Neuronal stem cell (in vitro differentiated cells): Measurements from ENCODE around the gene GPRC5A.

Source experiments
- DNase-seq: peaks from one replicate; pipeline ENCODE4 v3.0.0-alpha.2; 2013; ENCODE audit warnings: low spot score
- H2AFZ ChIP-seq: one replicate; pipeline ENCODE4 v1.6.1; 2013; ENCODE audit warnings: mild to moderate bottlenecking, low read length, inconsistent platforms
- H2AK5ac ChIP-seq: 2 replicates; pipeline ENCODE4 v1.6.1; 2013; ENCODE audit warnings: low read depth, mild to moderate bottlenecking, inconsistent platforms, low read length, moderate library complexity, mixed read lengths
- H2BK120ac ChIP-seq: 2 replicates; pipeline ENCODE4 v1.6.1; 2013; ENCODE audit warnings: low read depth, mild to moderate bottlenecking, inconsistent platforms, low read length, moderate library complexity, mixed read lengths
- H2BK12ac ChIP-seq: one replicate; pipeline ENCODE4 v1.6.1; 2013; ENCODE audit warnings: low read length, inconsistent platforms
- H2BK15ac ChIP-seq: 2 replicates; pipeline ENCODE4 v1.6.1; 2013; ENCODE audit warnings: mild to moderate bottlenecking, low read length, inconsistent platforms, mixed read lengths
- H2BK5ac ChIP-seq: one replicate; pipeline ENCODE4 v1.6.1; 2013; ENCODE audit warnings: inconsistent platforms, mild to moderate bottlenecking, low read length, moderate library complexity
- H3K14ac ChIP-seq: one replicate; pipeline ENCODE4 v1.6.1; 2013; ENCODE audit warnings: low read length, inconsistent platforms
- H3K18ac ChIP-seq: 2 replicates; pipeline ENCODE4 v1.6.1; 2013; ENCODE audit warnings: low read length, inconsistent platforms
- H3K23ac ChIP-seq: 2 replicates; pipeline ENCODE4 v1.6.1; 2013; ENCODE audit warnings: low read depth, mild to moderate bottlenecking, mixed read lengths, low read length, inconsistent platforms; ENCODE audit not compliant: poor library complexity
- H3K27ac ChIP-seq: replicated peaks from 3 replicates; pipeline ENCODE4 v1.5.1; 2013; ENCODE audit warnings: low read length, inconsistent platforms
- H3K27me3 ChIP-seq, 3 experiments: 2 replicates each; pipeline ENCODE4 v1.6.1; 2013; ENCODE audit warnings: low read length in 3 of 3, mild to moderate bottlenecking in 2 of 3, inconsistent platforms in 1 of 3, low read depth in 1 of 3, mixed read lengths in 1 of 3, moderate library complexity in 1 of 3; ENCODE audit not compliant: control insufficient read depth in 3 of 3, insufficient read depth in 3 of 3
- H3K36me3 ChIP-seq, 2 donors: replicated peaks in 1 of 2; 2 replicates each; pipeline ENCODE4 v1.6.1; 2013; ENCODE audit warnings: low read length in 2 of 2; ENCODE audit not compliant: control insufficient read depth in 2 of 2, insufficient read depth in 2 of 2
- H3K4ac ChIP-seq: 2 replicates; pipeline ENCODE4 v1.6.1; 2013; ENCODE audit warnings: inconsistent platforms, mild to moderate bottlenecking, low read length, moderate library complexity
- H3K4me1 ChIP-seq, 2 donors: 1 replicate in 1 of 2; 2 replicates in 1 of 2; pipeline ENCODE4 v1.6.1; 2013; ENCODE audit warnings: low read length in 2 of 2, low read depth in 1 of 2; ENCODE audit not compliant: control insufficient read depth in 2 of 2, insufficient read depth in 1 of 2
- H3K4me2 ChIP-seq: one replicate; pipeline ENCODE4 v1.6.1; 2013; ENCODE audit warnings: mild to moderate bottlenecking, low read length, inconsistent platforms; ENCODE audit not compliant: insufficient read depth, poor library complexity, severe bottlenecking
- H3K4me3 ChIP-seq, 2 donors: 2 replicates each; pipeline ENCODE4 v1.5.1; 2013; ENCODE audit warnings: low read length in 2 of 2, mild to moderate bottlenecking in 2 of 2, inconsistent platforms in 1 of 2, moderate library complexity in 1 of 2
- H3K79me1 ChIP-seq: one replicate; pipeline ENCODE4 v1.6.1; 2013; ENCODE audit warnings: low read depth, mild to moderate bottlenecking, inconsistent platforms, low read length, moderate library complexity
- H3K9ac ChIP-seq: one replicate; pipeline ENCODE4 v1.6.1; 2013; ENCODE audit warnings: mild to moderate bottlenecking, low read depth, low read length, inconsistent platforms; ENCODE audit not compliant: poor library complexity
- H3K9me3 ChIP-seq, 2 donors: replicated peaks in 1 of 2; 2 replicates each; pipeline versions ENCODE3 to v1.6.1; 2013; ENCODE audit warnings: low read length in 2 of 2, mild to moderate bottlenecking in 2 of 2, inconsistent platforms in 1 of 2, low read depth in 1 of 2, mixed read lengths in 1 of 2, moderate library complexity in 1 of 2; ENCODE audit not compliant: control insufficient read depth in 2 of 2, insufficient read depth in 1 of 2
- H4K8ac ChIP-seq: one replicate; pipeline ENCODE4 v1.6.1; 2013; ENCODE audit warnings: low read depth, mild to moderate bottlenecking, inconsistent platforms, low read length, moderate library complexity
- H4K91ac ChIP-seq: one replicate; pipeline ENCODE4 v1.6.1; 2013; ENCODE audit warnings: low read length, low read depth, mild to moderate bottlenecking, inconsistent platforms; ENCODE audit not compliant: poor library complexity
- WGBS, 2 donors: extraction: QIAGEN DNeasy Blood & Tissue Kit; methylation state at CpG; one replicate each; pipeline ENCODE4 v1.1.7; 2013; ENCODE audit warnings: missing lambda C conversion rate in 2 of 2, mixed read lengths in 1 of 2; ENCODE audit not compliant: insufficient read length in 2 of 2, insufficient replicate concordance in 1 of 2; ENCODE audit errors: extremely low coverage in 2 of 2; 5-methylcytosine and 5-hydroxymethylcytosine counted together

GPRC5A gene

GRCh38 chr12:12958886-12959285 is 67.5 kb downstream of the GPRC5A start:
- no peak overlapping the region for H3K23ac ChIP-seq
- no peaks in the 10 kb centered on the region for H3K36me3 ChIP-seq
- H3K4me2 ChIP-seq = no peak overlapping the region
- WGBS, 2 donors = no CpG with 5 or more reads among the region's 7 CpGs
- no peak overlapping the region for H3K27ac ChIP-seq
- no peak overlapping the region for H2BK12ac ChIP-seq
- H3K9ac ChIP-seq = no peak overlapping the region
- H4K8ac ChIP-seq = no peak overlapping the region
- H3K9me3 ChIP-seq = no peaks in the 10 kb centered on the region
- no peak overlapping the region for H2BK120ac ChIP-seq
- H2AK5ac ChIP-seq = no peak overlapping the region
- H3K27me3 ChIP-seq = peaks cover 0 to 5% (median 0%) of the 10 kb centered on the region in 3 experiments
- no peak overlapping the region for H3K4ac ChIP-seq
- no peak overlapping the region for H2AFZ ChIP-seq
- H3K4me1 ChIP-seq = no peaks in the 10 kb centered on the region
- H3K4me3 ChIP-seq = no peak overlapping the region
- no peak for DNase-seq
- H2BK5ac ChIP-seq = no peak overlapping the region
- no peak overlapping the region for H3K14ac ChIP-seq
- H3K18ac ChIP-seq = no peak overlapping the region
- no peaks in the 10 kb centered on the region for H3K79me1 ChIP-seq
- H4K91ac ChIP-seq = no peak overlapping the region
- no peak overlapping the region for H2BK15ac ChIP-seq

- no peak overlapping the region for H2BK12ac ChIP-seq
- no peaks in the 10 kb centered on the region for H3K4me1 ChIP-seq
- H3K27me3 ChIP-seq = no peaks in the 10 kb centered on the region
- no peak overlapping the region for H3K27ac ChIP-seq
- WGBS, 2 donors = no CpG with 5 or more reads among the region's 5 CpGs
- H3K23ac ChIP-seq = no peak overlapping the region
- H3K36me3 ChIP-seq = no peaks in the 10 kb centered on the region
- no peak overlapping the region for H3K18ac ChIP-seq
- H3K4me2 ChIP-seq = no peak overlapping the region
- H3K4me3 ChIP-seq = no peak overlapping the region
- no peak overlapping the region for H3K14ac ChIP-seq
- no peak overlapping the region for H2AFZ ChIP-seq
- no peak overlapping the region for H4K91ac ChIP-seq
- H4K8ac ChIP-seq = no peak overlapping the region
- H2AK5ac ChIP-seq = no peak overlapping the region
- no peak overlapping the region for H2BK15ac ChIP-seq
- H3K9me3 ChIP-seq = peaks cover 0 to 3% of the 10 kb centered on the region in 2 donors
- no peak for DNase-seq
- no peak overlapping the region for H3K4ac ChIP-seq
- H2BK5ac ChIP-seq = no peak overlapping the region
- H3K9ac ChIP-seq = no peak overlapping the region
- H3K79me1 ChIP-seq = no peaks in the 10 kb centered on the region
- no peak overlapping the region for H2BK120ac ChIP-seq
Observed at GRCh38 chr12:12960639-12961209, 69.4 kb downstream of the GPRC5A start.

- H3K18ac ChIP-seq = no peak overlapping the region
- no peak overlapping the region for H3K9ac ChIP-seq
- H4K91ac ChIP-seq = no peak overlapping the region
- H3K4me1 ChIP-seq = no peaks in the 10 kb centered on the region
- no peak overlapping the region for H3K4me2 ChIP-seq
- no peak overlapping the region for H2BK15ac ChIP-seq
- H4K8ac ChIP-seq = no peak overlapping the region
- H3K4me3 ChIP-seq = no peak overlapping the region
- no peak overlapping the region for H2BK5ac ChIP-seq
- no peak overlapping the region for H3K23ac ChIP-seq
- no peak overlapping the region for H2BK120ac ChIP-seq
- no peak overlapping the region for H3K27ac ChIP-seq
- no peaks in the 10 kb centered on the region for H3K27me3 ChIP-seq
- H3K4ac ChIP-seq = no peak overlapping the region
- peaks cover 2% of the 10 kb centered on the region for H3K79me1 ChIP-seq
- DNase-seq = no peak
- H2AFZ ChIP-seq = no peak overlapping the region
- peaks cover 0 to 3% of the 10 kb centered on the region in 2 donors for H3K9me3 ChIP-seq
- no peak overlapping the region for H2BK12ac ChIP-seq
- no peaks in the 10 kb centered on the region for H3K36me3 ChIP-seq
- no CpG with 5 or more reads among the region's 4 CpGs for WGBS, 2 donors
- H3K14ac ChIP-seq = no peak overlapping the region
- no peak overlapping the region for H2AK5ac ChIP-seq
Observed at GRCh38 chr12:12964255-12964654, 72.9 kb downstream of the GPRC5A start.

GRCh38 chr12:12965836-12966235 is 74.5 kb downstream of the GPRC5A start:
- H3K9ac ChIP-seq = no peak overlapping the region
- 100% methylated on average over 1 of the region's 4 CpGs; no CpG with 5 or more reads in 1 of the 2 donors for WGBS, 2 donors
- H3K23ac ChIP-seq = no peak overlapping the region
- H2AK5ac ChIP-seq = no peak overlapping the region
- no peak overlapping the region for H2BK5ac ChIP-seq
- H3K36me3 ChIP-seq = no peaks in the 10 kb centered on the region
- no peak for DNase-seq
- no peaks in the 10 kb centered on the region for H3K27me3 ChIP-seq
- no peak overlapping the region for H3K27ac ChIP-seq
- peaks cover 2% of the 10 kb centered on the region for H3K79me1 ChIP-seq
- no peak overlapping the region for H4K91ac ChIP-seq
- H2BK12ac ChIP-seq = no peak overlapping the region
- H3K4ac ChIP-seq = no peak overlapping the region
- H2BK120ac ChIP-seq = no peak overlapping the region
- H2AFZ ChIP-seq = no peak overlapping the region
- H3K4me1 ChIP-seq = no peaks in the 10 kb centered on the region
- H3K14ac ChIP-seq = no peak overlapping the region
- no peak overlapping the region for H3K4me2 ChIP-seq
- no peak overlapping the region for H2BK15ac ChIP-seq
- H3K9me3 ChIP-seq = peaks cover 0 to 3% of the 10 kb centered on the region in 2 donors
- no peak overlapping the region for H3K4me3 ChIP-seq
- H4K8ac ChIP-seq = no peak overlapping the region
- H3K18ac ChIP-seq = no peak overlapping the region
